ENCODE data around the gene GPC6.

Gene GPC6

GRCh38 chr13:93955904-93956303 is 729.3 kb downstream of the GPC6 start:
- Histone ChIP-seq H3K9ac (ENCODE audit: low read depth in 1 of 2, low read length in 2 of 2) (no peak overlapping the region), H3K4me3 (ENCODE audit: low read depth in 1 of 2, low read length in 2 of 2) (no peak overlapping the region), H3K27ac (ENCODE audit: low read depth, low read length) (no peak overlapping the region), H3K36me3 (ENCODE audit: control insufficient read depth in 1 of 2, insufficient read depth in 2 of 2, low read length in 2 of 2) (no peaks in the 10 kb centered on the region), H3K27me3 (ENCODE audit: control insufficient read depth in 1 of 2, insufficient read depth in 2 of 2, low read length in 2 of 2) (no peaks in the 10 kb centered on the region), H3K4me1 (ENCODE audit: control insufficient read depth in 1 of 2, insufficient read depth in 2 of 2, low read length in 2 of 2) (no peaks in the 10 kb centered on the region), H3K9me3 (ENCODE audit: control insufficient read depth in 1 of 2, low read length in 2 of 2) (no peaks in the 10 kb centered on the region)

- no peak overlapping the region for H3K9ac ChIP-seq (ENCODE audit: low read depth in 1 of 2, low read length in 2 of 2)
Measured at GRCh38 chr13:93956426-93956825, 729.8 kb downstream of the GPC6 start.

GRCh38 chr13:93957371-93957770 is 730.8 kb downstream of the GPC6 start:
- H3K36me3 ChIP-seq (ENCODE audit: control insufficient read depth in 1 of 2, insufficient read depth in 2 of 2, low read length in 2 of 2): no peaks in the 10 kb centered on the region
- H3K27me3 ChIP-seq (ENCODE audit: control insufficient read depth in 1 of 2, insufficient read depth in 2 of 2, low read length in 2 of 2): no peaks in the 10 kb centered on the region
- no peaks in the 10 kb centered on the region for H3K4me1 ChIP-seq (ENCODE audit: control insufficient read depth in 1 of 2, insufficient read depth in 2 of 2, low read length in 2 of 2)
- H3K9ac ChIP-seq (ENCODE audit: low read depth in 1 of 2, low read length in 2 of 2): no peak overlapping the region
- no peak overlapping the region for H3K27ac ChIP-seq (ENCODE audit: low read depth, low read length)
- H3K4me3 ChIP-seq (ENCODE audit: low read depth in 1 of 2, low read length in 2 of 2): no peak overlapping the region
- H3K9me3 ChIP-seq (ENCODE audit: control insufficient read depth in 1 of 2, low read length in 2 of 2): no peaks in the 10 kb centered on the region

More at GRCh38 chr13:93956426-93956825, 729.8 kb downstream of the GPC6 start:
- Histone ChIP-seq H3K27ac (ENCODE audit: low read depth, low read length) (no peak overlapping the region), H3K4me3 (ENCODE audit: low read depth in 1 of 2, low read length in 2 of 2) (no peak overlapping the region), H3K9me3 (ENCODE audit: control insufficient read depth in 1 of 2, low read length in 2 of 2) (no peaks in the 10 kb centered on the region), H3K4me1 (ENCODE audit: control insufficient read depth in 1 of 2, insufficient read depth in 2 of 2, low read length in 2 of 2) (no peaks in the 10 kb centered on the region), H3K27me3 (ENCODE audit: control insufficient read depth in 1 of 2, insufficient read depth in 2 of 2, low read length in 2 of 2) (no peaks in the 10 kb centered on the region), H3K36me3 (ENCODE audit: control insufficient read depth in 1 of 2, insufficient read depth in 2 of 2, low read length in 2 of 2) (no peaks in the 10 kb centered on the region)

- no peak overlapping the region for H3K4me3 ChIP-seq (ENCODE audit: low read depth in 1 of 2, low read length in 2 of 2)
- H3K27me3 ChIP-seq (ENCODE audit: control insufficient read depth in 1 of 2, insufficient read depth in 2 of 2, low read length in 2 of 2): no peaks in the 10 kb centered on the region
- H3K36me3 ChIP-seq (ENCODE audit: control insufficient read depth in 1 of 2, insufficient read depth in 2 of 2, low read length in 2 of 2): no peaks in the 10 kb centered on the region
- H3K9me3 ChIP-seq (ENCODE audit: control insufficient read depth in 1 of 2, low read length in 2 of 2): no peaks in the 10 kb centered on the region
- H3K27ac ChIP-seq (ENCODE audit: low read depth, low read length): no peak overlapping the region
- no peaks in the 10 kb centered on the region for H3K4me1 ChIP-seq (ENCODE audit: control insufficient read depth in 1 of 2, insufficient read depth in 2 of 2, low read length in 2 of 2)
- H3K9ac ChIP-seq (ENCODE audit: low read depth in 1 of 2, low read length in 2 of 2): no peak overlapping the region
Measured at GRCh38 chr13:93959796-93960533, 733.4 kb downstream of the GPC6 start.

- Histone ChIP-seq H3K9ac (ENCODE audit: low read depth in 1 of 2, low read length in 2 of 2) (no peak overlapping the region), H3K36me3 (ENCODE audit: control insufficient read depth in 1 of 2, insufficient read depth in 2 of 2, low read length in 2 of 2) (no peaks in the 10 kb centered on the region), H3K9me3 (ENCODE audit: control insufficient read depth in 1 of 2, low read length in 2 of 2) (no peaks in the 10 kb centered on the region), H3K4me3 (ENCODE audit: low read depth in 1 of 2, low read length in 2 of 2) (no peak overlapping the region), H3K27ac (ENCODE audit: low read depth, low read length) (no peak overlapping the region), H3K27me3 (ENCODE audit: control insufficient read depth in 1 of 2, insufficient read depth in 2 of 2, low read length in 2 of 2) (no peaks in the 10 kb centered on the region), H3K4me1 (ENCODE audit: control insufficient read depth in 1 of 2, insufficient read depth in 2 of 2, low read length in 2 of 2) (no peaks in the 10 kb centered on the region)
Measured at GRCh38 chr13:93963266-93964145, 736.9 kb downstream of the GPC6 start.

- no peaks in the 10 kb centered on the region for H3K36me3 ChIP-seq (ENCODE audit: control insufficient read depth in 1 of 2, insufficient read depth in 2 of 2, low read length in 2 of 2)
- no peak overlapping the region for H3K4me3 ChIP-seq (ENCODE audit: low read depth in 1 of 2, low read length in 2 of 2)
- no peaks in the 10 kb centered on the region for H3K27me3 ChIP-seq (ENCODE audit: control insufficient read depth in 1 of 2, insufficient read depth in 2 of 2, low read length in 2 of 2)
- H3K27ac ChIP-seq (ENCODE audit: low read depth, low read length): no peak overlapping the region
- H3K4me1 ChIP-seq (ENCODE audit: control insufficient read depth in 1 of 2, insufficient read depth in 2 of 2, low read length in 2 of 2): no peaks in the 10 kb centered on the region
- no peaks in the 10 kb centered on the region for H3K9me3 ChIP-seq (ENCODE audit: control insufficient read depth in 1 of 2, low read length in 2 of 2)
- no peak overlapping the region for H3K9ac ChIP-seq (ENCODE audit: low read depth in 1 of 2, low read length in 2 of 2)
Measured at GRCh38 chr13:93964146-93964512, 737.5 kb downstream of the GPC6 start.

GRCh38 chr13:93965587-93965986 is 739.0 kb downstream of the GPC6 start:
- Histone ChIP-seq H3K4me1 (ENCODE audit: control insufficient read depth in 1 of 2, insufficient read depth in 2 of 2, low read length in 2 of 2) (no peaks in the 10 kb centered on the region), H3K4me3 (ENCODE audit: low read depth in 1 of 2, low read length in 2 of 2) (no peak overlapping the region), H3K27me3 (ENCODE audit: control insufficient read depth in 1 of 2, insufficient read depth in 2 of 2, low read length in 2 of 2) (no peaks in the 10 kb centered on the region), H3K36me3 (ENCODE audit: control insufficient read depth in 1 of 2, insufficient read depth in 2 of 2, low read length in 2 of 2) (no peaks in the 10 kb centered on the region), H3K27ac (ENCODE audit: low read depth, low read length) (no peak overlapping the region), H3K9me3 (ENCODE audit: control insufficient read depth in 1 of 2, low read length in 2 of 2) (no peaks in the 10 kb centered on the region), H3K9ac (ENCODE audit: low read depth in 1 of 2, low read length in 2 of 2) (no peak overlapping the region)

- no peaks in the 10 kb centered on the region for H3K9me3 ChIP-seq (ENCODE audit: control insufficient read depth in 1 of 2, low read length in 2 of 2)
- no peaks in the 10 kb centered on the region for H3K4me1 ChIP-seq (ENCODE audit: control insufficient read depth in 1 of 2, insufficient read depth in 2 of 2, low read length in 2 of 2)
- H3K9ac ChIP-seq (ENCODE audit: low read depth in 1 of 2, low read length in 2 of 2): no peak overlapping the region
- no peak overlapping the region for H3K4me3 ChIP-seq (ENCODE audit: low read depth in 1 of 2, low read length in 2 of 2)
- H3K27ac ChIP-seq (ENCODE audit: low read depth, low read length): no peak overlapping the region
- no peaks in the 10 kb centered on the region for H3K27me3 ChIP-seq (ENCODE audit: control insufficient read depth in 1 of 2, insufficient read depth in 2 of 2, low read length in 2 of 2)
- H3K36me3 ChIP-seq (ENCODE audit: control insufficient read depth in 1 of 2, insufficient read depth in 2 of 2, low read length in 2 of 2): no peaks in the 10 kb centered on the region
Measured at GRCh38 chr13:93966267-93966936, 739.8 kb downstream of the GPC6 start.

- Histone ChIP-seq H3K36me3 (ENCODE audit: control insufficient read depth in 1 of 2, insufficient read depth in 2 of 2, low read length in 2 of 2) (no peaks in the 10 kb centered on the region), H3K4me3 (ENCODE audit: low read depth in 1 of 2, low read length in 2 of 2) (no peak overlapping the region), H3K27ac (ENCODE audit: low read depth, low read length) (no peak overlapping the region), H3K4me1 (ENCODE audit: control insufficient read depth in 1 of 2, insufficient read depth in 2 of 2, low read length in 2 of 2) (no peaks in the 10 kb centered on the region), H3K9ac (ENCODE audit: low read depth in 1 of 2, low read length in 2 of 2) (no peak overlapping the region), H3K27me3 (ENCODE audit: control insufficient read depth in 1 of 2, insufficient read depth in 2 of 2, low read length in 2 of 2) (no peaks in the 10 kb centered on the region), H3K9me3 (ENCODE audit: control insufficient read depth in 1 of 2, low read length in 2 of 2) (no peaks in the 10 kb centered on the region)
Measured at GRCh38 chr13:93967286-93967685, 740.7 kb downstream of the GPC6 start.

GRCh38 chr13:93975242-93975641 is 748.6 kb downstream of the GPC6 start:
- H3K27ac ChIP-seq (ENCODE audit: low read depth, low read length): no peak overlapping the region
- no peak overlapping the region for H3K4me3 ChIP-seq (ENCODE audit: low read depth in 1 of 2, low read length in 2 of 2)
- no peaks in the 10 kb centered on the region for H3K9me3 ChIP-seq (ENCODE audit: control insufficient read depth in 1 of 2, low read length in 2 of 2)
- H3K9ac ChIP-seq (ENCODE audit: low read depth in 1 of 2, low read length in 2 of 2): no peak overlapping the region
- no peaks in the 10 kb centered on the region for H3K27me3 ChIP-seq (ENCODE audit: control insufficient read depth in 1 of 2, insufficient read depth in 2 of 2, low read length in 2 of 2)
- no peaks in the 10 kb centered on the region for H3K4me1 ChIP-seq (ENCODE audit: control insufficient read depth in 1 of 2, insufficient read depth in 2 of 2, low read length in 2 of 2)
- no peaks in the 10 kb centered on the region for H3K36me3 ChIP-seq (ENCODE audit: control insufficient read depth in 1 of 2, insufficient read depth in 2 of 2, low read length in 2 of 2)

All from duodenal mucosa (tissue), 2 donors.